CD4-positive, alpha-beta T cell treated with Interleukin-21 for 1 hour (primary cell): ENCODE measurements around the gene PATJ.
A peak's percentile ranks its signal among the peaks of the same experiment; 100 is the strongest.
"Not testable (repeated sequence)": the region's sequence is repeated elsewhere in the genome, so short reads cannot be mapped to it uniquely, and the experiment has no call there.

ENCODE experiments used
- DNase-seq: peaks from one replicate; pipeline ENCODE4 v3.0.0-alpha.2; 2020

Gene PATJ, protein sequence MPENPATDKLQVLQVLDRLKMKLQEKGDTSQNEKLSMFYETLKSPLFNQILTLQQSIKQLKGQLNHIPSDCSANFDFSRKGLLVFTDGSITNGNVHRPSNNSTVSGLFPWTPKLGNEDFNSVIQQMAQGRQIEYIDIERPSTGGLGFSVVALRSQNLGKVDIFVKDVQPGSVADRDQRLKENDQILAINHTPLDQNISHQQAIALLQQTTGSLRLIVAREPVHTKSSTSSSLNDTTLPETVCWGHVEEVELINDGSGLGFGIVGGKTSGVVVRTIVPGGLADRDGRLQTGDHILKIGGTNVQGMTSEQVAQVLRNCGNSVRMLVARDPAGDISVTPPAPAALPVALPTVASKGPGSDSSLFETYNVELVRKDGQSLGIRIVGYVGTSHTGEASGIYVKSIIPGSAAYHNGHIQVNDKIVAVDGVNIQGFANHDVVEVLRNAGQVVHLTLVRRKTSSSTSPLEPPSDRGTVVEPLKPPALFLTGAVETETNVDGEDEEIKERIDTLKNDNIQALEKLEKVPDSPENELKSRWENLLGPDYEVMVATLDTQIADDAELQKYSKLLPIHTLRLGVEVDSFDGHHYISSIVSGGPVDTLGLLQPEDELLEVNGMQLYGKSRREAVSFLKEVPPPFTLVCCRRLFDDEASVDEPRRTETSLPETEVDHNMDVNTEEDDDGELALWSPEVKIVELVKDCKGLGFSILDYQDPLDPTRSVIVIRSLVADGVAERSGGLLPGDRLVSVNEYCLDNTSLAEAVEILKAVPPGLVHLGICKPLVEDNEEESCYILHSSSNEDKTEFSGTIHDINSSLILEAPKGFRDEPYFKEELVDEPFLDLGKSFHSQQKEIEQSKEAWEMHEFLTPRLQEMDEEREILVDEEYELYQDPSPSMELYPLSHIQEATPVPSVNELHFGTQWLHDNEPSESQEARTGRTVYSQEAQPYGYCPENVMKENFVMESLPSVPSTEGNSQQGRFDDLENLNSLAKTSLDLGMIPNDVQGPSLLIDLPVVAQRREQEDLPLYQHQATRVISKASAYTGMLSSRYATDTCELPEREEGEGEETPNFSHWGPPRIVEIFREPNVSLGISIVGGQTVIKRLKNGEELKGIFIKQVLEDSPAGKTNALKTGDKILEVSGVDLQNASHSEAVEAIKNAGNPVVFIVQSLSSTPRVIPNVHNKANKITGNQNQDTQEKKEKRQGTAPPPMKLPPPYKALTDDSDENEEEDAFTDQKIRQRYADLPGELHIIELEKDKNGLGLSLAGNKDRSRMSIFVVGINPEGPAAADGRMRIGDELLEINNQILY (N-terminal part only)

DNA sequence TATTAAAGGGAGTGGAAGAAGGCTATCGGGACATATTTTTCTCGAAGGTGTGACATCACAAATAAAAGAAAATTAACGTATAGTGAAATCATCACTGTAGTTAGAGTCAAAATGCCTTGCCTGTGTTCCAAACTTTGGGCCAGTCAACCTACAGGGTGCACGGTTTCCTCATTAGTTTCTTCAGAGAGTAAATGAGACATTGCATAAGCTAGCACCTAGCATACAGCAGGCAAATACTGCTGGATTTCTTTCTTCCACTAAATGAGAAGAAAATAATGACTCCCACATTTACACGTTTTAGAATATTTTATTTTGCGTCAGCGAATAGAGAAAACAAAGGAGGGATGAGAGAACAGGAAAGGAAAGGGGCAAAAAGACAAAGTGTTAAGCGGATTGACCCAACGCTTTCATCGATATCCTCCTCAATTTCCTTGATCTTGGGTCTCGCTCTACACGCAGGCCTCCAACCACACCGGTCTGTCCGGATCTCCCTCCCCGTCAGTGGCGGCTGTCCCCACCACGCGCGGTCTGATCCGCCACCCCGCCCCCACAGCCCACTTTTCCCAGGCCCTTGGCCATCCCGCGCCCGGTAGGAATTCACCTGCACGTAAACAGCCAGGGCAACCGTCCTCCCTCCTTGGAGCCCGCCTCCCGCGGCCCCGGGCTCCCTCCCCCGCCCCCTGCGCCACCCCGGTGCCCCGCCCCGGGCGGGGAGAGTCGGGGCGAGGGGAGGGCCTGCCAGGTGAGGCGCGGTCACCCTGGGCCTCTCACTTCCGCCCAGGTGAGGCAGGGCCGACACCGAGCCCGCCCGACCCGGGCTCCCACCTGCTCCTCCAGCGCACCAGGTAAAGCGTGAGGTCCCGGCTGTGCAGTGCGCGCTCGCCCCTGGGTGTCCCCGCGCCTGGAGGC is at the start of gene PATJ:
Gene PATJ (plus strand): TSS at position 770 of the 909 bp plus-strand sequence. CDS start 20,413 bp downstream, outside the sequence.
- DNase-seq: peak; percentile 77

DNA sequence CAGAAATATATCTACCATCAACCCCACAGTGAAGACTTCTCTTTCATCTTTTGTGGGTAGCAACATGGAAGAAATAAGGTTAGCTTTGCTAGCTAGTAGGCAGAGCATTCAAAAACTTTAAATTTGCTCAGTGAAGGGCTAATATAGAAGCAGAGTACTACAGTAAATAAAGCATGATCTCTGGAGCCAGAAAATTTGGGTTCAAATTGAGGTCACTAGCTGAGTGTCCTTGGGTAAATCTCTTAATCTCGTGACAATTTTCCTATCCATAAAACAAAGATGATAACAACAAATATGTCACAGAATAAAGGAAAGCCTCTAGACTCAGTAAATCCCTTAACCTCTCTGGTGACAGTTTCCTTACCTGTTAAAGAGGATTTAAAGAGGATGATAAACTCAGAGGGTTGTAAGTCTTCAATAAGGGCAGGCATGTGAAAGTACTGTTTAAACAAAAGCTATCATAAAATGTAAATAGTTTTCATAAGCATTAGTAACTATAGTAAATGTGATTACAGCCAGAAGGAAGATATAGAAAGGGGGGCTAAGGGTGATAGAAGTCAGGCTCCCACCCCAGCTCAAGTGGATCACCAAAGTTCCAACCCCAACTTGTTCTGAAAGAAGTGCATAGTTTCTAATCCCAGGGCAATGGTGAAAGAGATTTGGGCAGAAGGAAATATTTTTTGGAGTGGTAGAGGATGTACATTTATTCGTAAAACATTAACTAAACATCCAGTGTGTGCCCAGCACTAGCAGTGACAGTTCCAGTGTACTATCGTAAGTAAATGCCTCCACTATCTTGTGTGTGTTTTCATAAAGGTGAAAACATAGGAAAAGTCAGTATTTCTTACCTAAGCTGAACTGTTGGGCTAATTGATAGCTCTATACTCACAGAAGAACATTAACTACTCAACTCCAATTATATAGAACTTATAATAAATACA is 42.1 kb upstream of the PATJ start:
- DNase-seq: no peak

DNA sequence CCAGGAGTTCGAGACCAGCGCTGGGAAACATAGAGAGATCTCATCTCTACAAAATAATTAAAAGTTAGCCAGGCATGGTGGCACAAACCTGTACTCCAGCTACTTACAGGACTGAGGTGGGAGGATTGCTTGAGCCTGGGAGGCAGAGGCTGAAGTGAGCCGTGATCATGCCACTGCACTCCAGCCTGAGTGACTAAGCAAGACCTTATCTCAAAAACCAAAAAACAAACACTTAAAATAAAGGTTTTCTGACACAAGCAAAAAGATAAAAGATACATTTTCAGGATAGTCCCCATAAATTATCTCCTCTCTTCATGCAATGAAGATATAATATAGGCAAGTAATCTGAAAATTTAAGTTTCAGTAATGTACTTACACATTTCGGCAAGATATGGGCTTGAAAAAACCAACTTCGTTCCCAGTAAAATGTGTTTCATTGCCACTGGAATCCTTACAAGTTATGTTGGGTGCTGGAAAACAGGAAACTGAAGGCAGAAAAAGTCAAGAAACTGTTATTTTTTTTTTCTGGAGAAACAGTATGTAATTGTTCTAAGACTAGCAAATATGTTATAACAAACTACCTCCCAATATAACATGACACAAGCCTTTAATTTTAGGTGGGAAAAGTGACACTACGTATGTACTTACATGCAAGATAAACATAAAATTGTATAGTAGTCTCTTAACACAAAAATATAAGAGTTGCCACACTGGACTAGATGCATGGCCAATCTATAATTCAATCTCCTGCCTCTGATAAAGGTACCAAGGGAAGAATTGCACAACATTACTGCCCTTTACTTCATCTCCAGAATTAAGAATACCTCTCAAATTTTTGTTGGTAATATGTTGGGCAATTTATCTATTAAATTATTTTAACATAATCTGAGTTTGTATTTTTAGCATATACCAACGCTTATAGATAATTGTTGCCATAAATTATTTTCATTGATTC is 33.0 kb upstream of the PATJ start:
- DNase-seq: no peak

DNA sequence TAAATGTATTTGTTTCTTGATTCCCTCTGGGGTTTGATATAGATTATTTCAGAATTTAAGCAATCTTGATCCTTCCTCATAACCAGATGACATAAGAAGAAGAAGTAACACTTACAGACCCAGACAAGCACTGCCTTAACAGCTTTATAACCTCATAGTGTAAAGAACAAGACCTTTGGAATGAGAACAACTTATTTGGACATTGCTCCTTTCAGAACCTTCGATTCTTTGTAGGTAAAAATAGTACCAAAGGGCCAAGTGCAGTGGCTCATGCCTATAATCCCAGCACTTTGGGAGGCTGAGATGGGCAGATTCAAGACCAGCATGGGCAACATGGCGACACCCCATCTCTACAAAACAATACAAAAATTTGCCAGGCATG is 32.4 kb upstream of the PATJ start:
- no peak for DNase-seq

DNA sequence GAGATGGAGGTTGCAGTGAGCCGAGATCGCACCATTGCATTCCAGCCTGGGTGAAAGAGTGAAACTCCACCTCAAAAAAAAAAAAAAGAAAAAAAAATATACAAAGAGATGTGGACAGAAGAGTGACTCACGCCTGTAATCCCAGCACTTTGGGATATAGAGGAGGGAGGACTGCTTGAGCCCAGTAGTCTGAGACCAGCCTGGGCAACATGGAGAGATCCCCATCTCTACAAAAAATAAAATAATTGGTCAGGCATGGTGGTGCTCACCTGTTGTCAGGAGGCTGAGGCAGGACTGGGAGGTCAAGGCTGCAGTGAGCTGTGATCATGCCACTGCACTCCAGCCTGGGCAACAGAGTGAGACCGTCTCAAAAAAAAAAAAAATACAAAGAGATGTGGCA is 31.0 kb upstream of the PATJ start:
- DNase-seq: not testable (repeated sequence)

DNA sequence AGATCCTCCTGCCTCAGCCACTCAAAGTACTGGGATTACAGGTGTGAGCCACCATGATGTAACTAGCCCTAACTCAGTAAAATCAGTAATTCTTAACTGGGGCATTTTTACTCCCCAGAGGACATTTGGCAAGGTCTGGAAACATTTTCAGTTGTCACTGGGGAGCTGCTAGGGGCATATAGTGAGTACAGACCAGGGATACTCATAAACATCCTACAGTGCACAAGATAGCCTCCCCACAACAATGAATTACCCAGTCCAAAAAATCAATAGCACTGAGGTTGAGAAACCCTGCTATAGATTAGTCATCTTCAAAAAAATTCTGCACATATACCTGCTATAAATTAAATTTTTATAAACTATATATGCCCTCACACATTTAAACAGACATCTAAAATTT is 30.3 kb upstream of the PATJ start:
- DNase-seq: no peak

DNA sequence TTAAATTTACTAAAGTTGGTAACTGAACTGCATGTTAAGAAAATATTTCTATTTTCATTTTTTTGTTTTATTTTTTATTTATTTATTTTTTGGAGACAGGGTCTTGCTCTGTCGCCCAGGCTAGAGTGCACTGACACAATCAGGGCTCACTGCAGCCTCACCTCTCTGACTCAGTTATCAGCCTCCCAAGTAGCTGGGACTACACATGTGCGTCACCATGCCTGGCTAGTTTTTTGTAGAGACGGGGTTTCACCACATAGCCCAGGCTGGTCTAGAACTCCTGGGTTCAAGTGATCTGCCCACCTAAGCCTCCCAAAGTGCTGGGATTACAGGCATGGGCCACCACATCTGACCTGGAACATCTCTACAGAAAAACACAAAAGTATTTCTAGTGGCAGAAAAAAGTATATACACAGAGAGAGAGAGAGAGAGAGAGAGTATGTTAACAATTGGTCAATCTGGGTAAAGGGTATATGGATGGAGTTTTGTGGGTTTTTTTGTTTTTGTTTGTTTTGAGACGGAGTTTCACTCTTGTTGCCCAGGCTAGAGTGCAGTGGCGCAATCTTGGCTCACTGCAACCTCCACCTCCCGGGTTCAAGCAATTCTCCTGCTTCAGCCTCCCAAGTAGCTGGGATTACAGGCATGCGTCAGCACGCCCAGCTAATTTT is 23.1 kb upstream of the PATJ start:
- not testable (repeated sequence) for DNase-seq

DNA sequence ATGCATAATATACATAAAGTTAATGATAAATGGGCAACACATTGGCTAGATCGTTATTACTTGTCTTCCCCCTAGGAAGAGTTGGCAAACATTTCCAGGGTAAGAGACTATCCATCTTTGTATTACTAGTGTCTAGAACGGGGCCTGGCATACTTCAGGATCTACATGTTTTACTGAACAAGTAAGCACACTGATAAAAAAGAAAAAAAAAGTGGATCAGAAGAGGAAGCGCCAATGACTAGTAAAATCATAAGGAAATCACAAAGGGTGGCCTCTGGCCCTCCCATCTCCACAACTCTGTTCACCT is 17.8 kb upstream of the PATJ start:
- DNase-seq: no peak

DNA sequence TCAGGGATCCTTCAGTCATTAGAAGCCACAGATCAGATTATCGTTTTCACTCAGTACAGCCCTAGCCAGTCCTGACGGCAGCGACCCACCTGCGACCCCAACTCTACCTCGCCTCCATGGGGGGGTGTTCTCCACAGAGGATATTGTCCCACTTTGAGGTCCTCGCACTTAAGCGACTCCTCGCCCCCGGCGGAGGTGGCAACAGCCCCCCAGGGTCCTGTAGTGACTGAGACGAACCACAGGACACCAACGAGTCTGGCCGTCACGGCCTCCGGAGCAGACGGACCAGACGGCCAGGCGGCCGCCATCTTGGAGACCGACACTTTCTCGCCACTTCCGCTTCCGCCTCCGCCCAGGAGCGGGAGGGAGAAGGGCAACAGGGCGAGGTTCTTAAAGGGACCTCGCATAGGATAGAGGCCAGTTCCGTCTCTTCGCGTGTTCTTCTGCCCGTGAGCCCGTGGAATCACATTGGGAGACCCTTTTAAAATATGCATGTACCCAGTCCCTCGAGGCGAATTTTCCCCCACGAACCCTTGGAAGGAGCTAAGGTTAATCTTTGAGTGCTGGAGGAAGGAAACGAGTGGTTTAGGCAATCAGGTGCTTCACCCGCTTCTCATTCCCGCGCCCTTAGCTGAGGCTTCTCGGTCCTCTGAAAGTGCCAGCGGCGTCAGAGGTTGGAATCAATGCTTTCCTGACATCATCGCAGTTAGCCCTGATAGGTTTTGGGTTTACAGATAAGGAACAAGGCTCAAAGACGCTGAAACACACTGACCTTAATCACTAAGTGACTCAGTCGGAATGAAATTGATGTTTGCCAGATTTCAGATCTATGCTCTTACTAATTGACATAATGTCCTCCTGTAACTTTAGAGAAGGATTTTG is 17.2 kb upstream of the PATJ start, which contains the start of gene TM2D1:
Gene TM2D1 (minus strand): TSS at position 329 of the 882 bp plus-strand sequence. CDS start 21 bp downstream, at position 308.
- peak; percentile 87 for DNase-seq

DNA sequence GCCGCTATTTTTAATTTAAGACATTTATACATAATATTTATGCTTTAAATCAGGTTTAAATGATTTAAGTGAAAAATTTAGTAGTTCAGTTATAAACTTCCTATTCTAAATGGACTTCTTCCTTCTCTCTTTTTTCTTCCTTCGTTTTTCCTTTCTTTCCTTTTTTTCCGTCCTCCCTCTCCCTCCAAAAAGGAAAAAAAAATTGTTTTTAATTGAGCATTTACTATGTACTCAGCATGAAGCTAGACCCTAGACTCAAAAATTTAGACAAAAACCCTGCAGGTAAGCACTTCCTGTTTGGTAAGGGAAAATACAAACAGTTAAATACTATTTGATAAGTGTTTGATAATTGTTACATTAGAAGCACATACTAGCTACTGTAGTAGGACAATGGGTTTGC is 14.7 kb upstream of the PATJ start:
- DNase-seq: no peak

DNA sequence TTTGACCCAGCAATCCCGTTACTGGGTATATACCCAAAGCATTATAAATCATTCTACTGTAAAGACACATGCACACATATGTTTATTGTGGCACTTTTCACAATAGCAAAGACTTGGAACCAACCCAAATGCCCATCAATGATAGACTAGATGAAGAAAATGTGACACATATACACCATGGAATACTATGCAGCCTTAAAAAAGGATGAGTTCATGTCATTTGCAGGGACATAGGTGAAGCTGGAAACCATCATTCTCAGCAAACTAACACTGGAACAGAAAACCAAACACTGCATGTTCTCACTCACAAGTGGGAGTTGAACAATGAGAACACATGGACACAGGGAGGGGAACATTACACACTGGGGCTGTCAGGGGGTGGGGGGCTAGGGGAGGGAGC is 11.6 kb upstream of the PATJ start:
- DNase-seq: not testable (repeated sequence)

DNA sequence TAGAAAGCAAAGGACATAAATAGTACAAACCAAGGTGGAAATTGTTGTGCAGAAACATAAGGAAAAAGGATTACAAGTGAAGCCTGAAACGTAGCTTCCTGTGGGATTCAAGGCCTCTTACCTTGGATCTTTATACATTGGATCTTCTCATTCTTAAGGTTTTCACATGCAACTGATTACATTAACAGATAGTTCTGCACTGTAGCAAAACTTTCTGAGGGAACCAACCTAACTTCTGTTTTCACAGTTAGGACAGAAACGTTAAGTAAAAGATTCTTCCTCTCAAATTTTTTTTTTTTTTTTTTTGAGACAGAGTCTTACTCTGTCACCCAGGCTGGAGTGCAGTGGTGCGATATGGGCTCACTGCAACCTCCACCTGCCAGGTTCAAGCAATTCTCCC is 9.6 kb upstream of the PATJ start:
- no peak for DNase-seq

DNA sequence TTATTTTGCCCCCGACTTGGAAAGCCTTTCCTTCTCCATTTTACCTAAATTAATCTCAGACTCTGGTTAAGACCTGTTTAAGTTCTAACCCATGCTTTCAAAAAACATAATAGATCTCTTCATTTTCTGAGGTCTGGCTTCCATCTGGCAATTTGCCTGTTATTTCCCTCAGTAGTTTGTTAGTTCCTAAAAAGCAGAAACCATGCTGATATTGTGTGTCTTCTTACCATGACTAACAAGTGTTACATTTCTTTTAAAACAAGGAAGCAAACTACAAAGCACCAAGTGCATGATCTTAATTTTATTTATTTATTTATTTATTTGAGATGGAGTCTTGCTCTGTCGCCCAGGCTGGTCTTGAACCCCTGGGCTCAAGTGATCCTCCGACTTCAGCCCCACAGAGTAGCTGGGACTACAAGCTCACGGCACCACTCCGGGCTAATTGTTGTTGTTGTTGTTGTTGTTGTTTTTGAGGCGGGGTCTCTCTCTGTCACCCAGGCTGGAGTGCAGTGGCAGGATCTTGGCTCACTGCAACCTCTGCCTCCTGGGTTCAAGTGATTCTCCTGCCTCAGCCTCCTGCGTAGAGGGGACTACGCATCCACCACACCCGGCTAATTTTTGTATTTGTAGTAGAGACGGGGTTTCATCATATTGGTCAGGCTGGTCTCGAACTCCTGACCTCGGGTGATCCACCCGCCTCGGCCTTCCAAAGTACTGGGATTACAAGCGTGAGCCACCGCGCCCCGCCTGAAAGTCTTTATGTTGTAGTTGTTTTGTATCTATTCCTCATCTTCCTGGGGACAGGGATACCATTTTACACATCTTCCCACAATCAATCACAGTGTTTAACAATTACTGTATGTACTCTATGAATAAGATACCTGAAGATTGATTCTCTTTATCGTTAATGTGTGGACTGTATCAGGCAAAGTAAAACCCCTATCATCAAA is 1.3 kb upstream of the PATJ start:
- no peak for DNase-seq

DNA sequence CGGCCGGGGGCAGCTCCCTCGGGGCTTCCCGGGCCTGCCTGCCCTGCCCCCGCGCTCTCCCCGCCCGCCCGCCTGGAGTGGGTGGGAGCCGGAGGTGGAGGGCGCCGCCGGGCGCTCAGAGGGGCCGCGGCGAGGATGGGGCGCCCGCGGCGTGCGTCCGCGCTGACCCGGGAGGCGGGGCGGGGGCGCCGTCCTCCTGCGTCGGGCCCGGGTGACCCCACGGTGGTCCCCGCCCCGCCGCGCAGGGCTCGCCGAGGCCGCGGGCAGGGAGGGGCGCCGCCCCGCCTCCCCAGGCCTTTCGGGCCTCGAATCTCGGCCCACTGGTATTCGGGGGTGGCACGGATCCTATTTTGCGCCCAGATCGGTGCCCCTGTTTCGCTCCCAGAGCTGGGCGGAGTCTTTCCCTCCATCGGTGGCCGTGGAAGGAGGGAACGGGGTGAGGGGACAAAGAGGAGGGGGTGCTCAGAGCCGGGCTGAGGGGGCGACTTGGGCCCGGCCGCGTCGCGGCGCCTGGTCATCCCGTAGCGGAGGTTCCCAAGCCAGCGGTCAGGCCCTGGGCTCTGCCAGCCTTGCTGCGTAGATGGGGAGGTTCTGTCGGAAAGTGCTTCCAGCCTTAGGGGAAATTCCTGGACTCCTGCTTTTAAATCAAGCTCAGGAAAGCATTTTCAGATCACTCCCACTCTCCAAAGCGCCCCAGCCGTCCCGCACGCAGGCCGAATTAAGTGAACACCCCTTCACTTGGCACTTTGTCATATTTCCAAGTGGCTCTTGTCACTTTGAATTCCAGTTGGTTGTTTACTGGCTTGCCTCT is 545 bp downstream of the PATJ start:
- no peak for DNase-seq

DNA sequence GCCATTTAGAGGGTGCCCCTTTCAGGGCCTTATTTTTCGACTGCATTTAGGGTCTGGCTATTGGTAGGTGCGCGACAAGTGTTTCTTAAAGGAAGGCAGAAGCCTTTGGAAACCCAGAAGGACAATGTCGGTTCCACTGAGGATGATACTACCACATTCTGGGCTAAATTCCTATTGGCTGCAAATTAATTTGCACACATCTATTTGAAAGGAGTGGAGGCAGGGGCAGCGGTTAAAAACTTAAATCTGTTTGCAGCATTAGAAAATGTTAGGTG is 1.1 kb downstream of the PATJ start:
- DNase-seq: no peak
